Loucy (cell line): ENCODE data around the gene ARHGAP42.

Experiments used
- H2AFZ ChIP-seq: fragments of 200-600 bp; sonication (generic); 2 replicates; pipeline ENCODE4 v1.6.0; 2016; ENCODE audit warnings: antibody characterized with exemption, mild to moderate bottlenecking, low read length, moderate library complexity
- H3F3A ChIP-seq: fragments of 200-600 bp; 2 replicates; pipeline ENCODE4 v1.6.0; 2016; ENCODE audit warnings: antibody characterized with exemption, low read depth, mild to moderate bottlenecking
- H3K27me3 ChIP-seq: fragments of 200-600 bp; sonication (generic); 2 replicates; pipeline ENCODE4 v1.6.1; 2014; ENCODE audit warnings: low read length, mild to moderate bottlenecking; ENCODE audit not compliant: insufficient read depth, poor library complexity, severe bottlenecking
- H3K36me3 ChIP-seq: fragments of 200-600 bp; sonication (generic); 2 replicates; pipeline ENCODE4 v1.6.1; 2016; ENCODE audit warnings: low read length; ENCODE audit not compliant: insufficient read depth
- H3K4me1 ChIP-seq: fragments of 200-600 bp; sonication (generic); 2 replicates; pipeline ENCODE4 v1.5.1; 2014; ENCODE audit warnings: low read length, mild to moderate bottlenecking; ENCODE audit not compliant: insufficient read depth, poor library complexity, severe bottlenecking
- H3K4me2 ChIP-seq: fragments of 200-600 bp; sonication (generic); 2 replicates; pipeline ENCODE4 v1.6.0; 2014; ENCODE audit warnings: antibody characterized with exemption, low read length, low read depth, mild to moderate bottlenecking; ENCODE audit not compliant: poor library complexity, severe bottlenecking
- H3K4me3 ChIP-seq: fragments of 200-600 bp; sonication (generic); 2 replicates; pipeline ENCODE4 v1.5.1; 2014; ENCODE audit warnings: low read length, mild to moderate bottlenecking, mixed read lengths; ENCODE audit not compliant: poor library complexity, severe bottlenecking
- H3K79me2 ChIP-seq: fragments of 200-600 bp; sonication (generic); 2 replicates; pipeline ENCODE4 v1.6.1; 2014; ENCODE audit warnings: low read length; ENCODE audit not compliant: insufficient read depth
- H3K9ac ChIP-seq: fragments of 200-600 bp; sonication (generic); 2 replicates; pipeline ENCODE4 v1.6.0; 2014; ENCODE audit warnings: mild to moderate bottlenecking, low read depth, low read length, moderate library complexity; ENCODE audit not compliant: poor library complexity, severe bottlenecking
- H3K9me2 ChIP-seq: fragments of 200-600 bp; sonication (generic); replicated peaks from 2 replicates; pipeline ENCODE4 v1.6.1; 2016; ENCODE audit warnings: low read depth, low read length, mixed read lengths
- H3K9me3 ChIP-seq: fragments of 200-600 bp; sonication (generic); 2 replicates; pipeline ENCODE4 v1.6.1; 2014; ENCODE audit warnings: mild to moderate bottlenecking, antibody characterized with exemption, low read length, low read depth; ENCODE audit not compliant: insufficient read depth
- H4K20me1 ChIP-seq: fragments of 200-600 bp; sonication (generic); 2 replicates; pipeline ENCODE4 v1.6.0; 2014; ENCODE audit warnings: antibody characterized with exemption, low read length, mild to moderate bottlenecking; ENCODE audit not compliant: insufficient read depth, poor library complexity, severe bottlenecking
- CTCF ChIP-seq: fragments of 200-600 bp; sonication (generic); conservative IDR thresholded peaks from 2 replicates; pipeline ENCODE4 v1.5.1; 2014; ENCODE audit warnings: mild to moderate bottlenecking, antibody characterized with exemption, low read length
- EZH2phosphoT487 ChIP-seq: fragments of 200-600 bp; IDR thresholded peaks from 2 replicates; pipeline ENCODE4 v1.6.1; 2018; ENCODE audit warnings: antibody characterized with exemption, mild to moderate bottlenecking, moderate library complexity, borderline replicate concordance

ARHGAP42 gene

GRCh38 chr11:100806296-100806695 is 119.2 kb downstream of the ARHGAP42 start:
- Histone ChIP-seq H3K9ac (no peak overlapping the region), H3K36me3 (no peaks in the 10 kb centered on the region), H3K4me2 (no peak overlapping the region), H3K9me2 (no peaks in the 10 kb centered on the region), H4K20me1 (no peaks in the 10 kb centered on the region), H3F3A (no peaks in the 10 kb centered on the region), H3K4me1 (no peaks in the 10 kb centered on the region), H3K4me3 (no peak overlapping the region), H2AFZ (no peak overlapping the region), H3K27me3 (no peaks in the 10 kb centered on the region), H3K9me3 (no peaks in the 10 kb centered on the region), H3K79me2 (no peaks in the 10 kb centered on the region)
- TF ChIP-seq EZH2phosphoT487 (no peak), CTCF (no peak)

GRCh38 chr11:100808904-100809491 is 121.9 kb downstream of the ARHGAP42 start:
- Histone ChIP-seq H3K9me2 (no peaks in the 10 kb centered on the region), H3K4me3 (no peak overlapping the region), H3K4me1 (no peaks in the 10 kb centered on the region), H3K36me3 (no peaks in the 10 kb centered on the region), H3K79me2 (no peaks in the 10 kb centered on the region), H3K4me2 (no peak overlapping the region), H2AFZ (no peak overlapping the region), H3K9me3 (no peaks in the 10 kb centered on the region), H4K20me1 (no peaks in the 10 kb centered on the region), H3F3A (no peaks in the 10 kb centered on the region), H3K27me3 (no peaks in the 10 kb centered on the region), H3K9ac (no peak overlapping the region)
- no peak for TF ChIP-seq EZH2phosphoT487
- TF ChIP-seq CTCF: no peak

DNA sequence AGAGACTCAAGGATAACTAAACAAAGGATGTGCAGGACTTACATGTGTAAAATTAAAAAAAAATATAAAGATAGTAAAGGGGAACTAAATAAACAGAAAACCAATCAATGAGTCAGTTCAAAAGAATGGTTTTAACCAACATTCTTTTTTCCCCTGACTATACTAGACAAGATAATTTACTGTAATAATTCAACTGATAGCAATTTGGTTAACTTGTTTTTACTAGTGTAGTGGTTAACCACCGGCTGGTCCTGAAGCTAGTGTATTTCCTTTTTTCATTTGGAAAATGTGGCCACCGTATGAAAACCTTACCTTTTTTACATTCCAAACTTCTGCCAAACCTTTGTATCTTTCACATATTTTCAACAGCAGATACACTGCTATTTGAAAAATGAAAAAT is 123.1 kb downstream of the ARHGAP42 start:
- TF ChIP-seq EZH2phosphoT487: no peak

GRCh38 chr11:100810666-100811065 is 123.6 kb downstream of the ARHGAP42 start:
- no peak overlapping the region for H3K4me2 ChIP-seq
- no peak overlapping the region for H3K9ac ChIP-seq
- H3K9me3 ChIP-seq: no peaks in the 10 kb centered on the region
- no peaks in the 10 kb centered on the region for H3F3A ChIP-seq
- H3K36me3 ChIP-seq: no peaks in the 10 kb centered on the region
- no peak overlapping the region for H3K4me3 ChIP-seq
- no peaks in the 10 kb centered on the region for H3K79me2 ChIP-seq
- H2AFZ ChIP-seq: no peak overlapping the region
- no peak for TF ChIP-seq CTCF
- no peak for TF ChIP-seq EZH2phosphoT487
- no peaks in the 10 kb centered on the region for H4K20me1 ChIP-seq
- no peaks in the 10 kb centered on the region for H3K4me1 ChIP-seq
- no peaks in the 10 kb centered on the region for H3K9me2 ChIP-seq
- no peaks in the 10 kb centered on the region for H3K27me3 ChIP-seq

More for the DNA sequence above, 123.1 kb downstream of the ARHGAP42 start:
- Histone ChIP-seq H3K36me3 (no peaks in the 10 kb centered on the region), H3K9me2 (no peaks in the 10 kb centered on the region), H3F3A (no peaks in the 10 kb centered on the region), H2AFZ (no peak overlapping the region), H3K4me1 (no peaks in the 10 kb centered on the region), H3K4me3 (no peak overlapping the region), H3K79me2 (no peaks in the 10 kb centered on the region), H3K4me2 (no peak overlapping the region), H3K9ac (no peak overlapping the region), H3K9me3 (no peaks in the 10 kb centered on the region), H3K27me3 (no peaks in the 10 kb centered on the region), H4K20me1 (no peaks in the 10 kb centered on the region)
